H9 (cell line): ENCODE results near the gene MCF2L. TPM values are rescaled to one million over a fixed set of nuclear protein-coding genes. Genes with fewer than 3 reads are reported as not detected.

Source experiments
- DNase-seq: peaks from one replicate; pipeline ENCODE4 v3.0.0-alpha.2; 2017
- H2AFZ ChIP-seq: one replicate; pipeline ENCODE4 v1.6.1; 2013; ENCODE audit warnings: mild to moderate bottlenecking, low read length, control low read depth, moderate library complexity
- H2AK5ac ChIP-seq: 2 replicates; pipeline ENCODE4 v1.6.1; 2013; ENCODE audit warnings: low read length, control low read depth, mixed read lengths; ENCODE audit not compliant: insufficient read length
- H2BK120ac ChIP-seq: one replicate; pipeline ENCODE4 v1.6.1; 2013; ENCODE audit warnings: low read depth, mild to moderate bottlenecking, low read length, control low read depth, inconsistent platforms; ENCODE audit not compliant: poor library complexity, severe bottlenecking
- H2BK12ac ChIP-seq: 2 replicates; pipeline ENCODE4 v1.6.1; 2013; ENCODE audit warnings: low read length, control low read depth, mixed read lengths, low read depth; ENCODE audit not compliant: insufficient read length
- H2BK15ac ChIP-seq: 2 replicates; pipeline ENCODE4 v1.6.1; 2013; ENCODE audit warnings: low read depth, low read length, control low read depth
- H2BK20ac ChIP-seq: one replicate; pipeline ENCODE4 v1.6.1; 2013; ENCODE audit warnings: low read depth, mild to moderate bottlenecking, low read length, control low read depth, inconsistent platforms; ENCODE audit not compliant: poor library complexity, severe bottlenecking
- H2BK5ac ChIP-seq: 2 replicates; pipeline ENCODE4 v1.6.1; 2013; ENCODE audit warnings: low read length, control low read depth, mixed read lengths; ENCODE audit not compliant: insufficient read length
- H3K14ac ChIP-seq: 2 replicates; pipeline ENCODE4 v1.6.1; 2013; ENCODE audit warnings: low read length, control low read depth; ENCODE audit not compliant: insufficient read depth
- H3K18ac ChIP-seq: 2 replicates; pipeline ENCODE4 v1.6.1; 2013; ENCODE audit warnings: low read depth, mild to moderate bottlenecking, mixed read lengths, low read length, control low read depth; ENCODE audit not compliant: insufficient read length
- H3K23ac ChIP-seq: 2 replicates; pipeline ENCODE4 v1.6.1; 2013; ENCODE audit warnings: low read length, control low read depth, mixed read lengths, low read depth; ENCODE audit not compliant: insufficient read length
- H3K23me2 ChIP-seq: 2 replicates; pipeline ENCODE4 v1.6.1; 2013; ENCODE audit warnings: low read depth, mild to moderate bottlenecking, mixed read lengths, low read length, control low read depth; ENCODE audit not compliant: insufficient read length, poor library complexity, severe bottlenecking
- H3K27ac ChIP-seq: 2 replicates; pipeline ENCODE4 v1.5.1; 2013; ENCODE audit warnings: low read length, control low read depth, mixed read lengths, low read depth; ENCODE audit not compliant: insufficient read length
- H3K27me3 ChIP-seq: 2 replicates; pipeline ENCODE4 v1.6.1; 2013; ENCODE audit warnings: low read length, control low read depth, inconsistent platforms; ENCODE audit not compliant: insufficient read depth
- H3K4ac ChIP-seq: 2 replicates; pipeline ENCODE4 v1.6.1; 2013; ENCODE audit warnings: low read depth, mild to moderate bottlenecking, control low read depth, inconsistent platforms, low read length, moderate library complexity
- H3K4me1 ChIP-seq: 2 replicates; pipeline ENCODE4 v1.6.1; 2013; ENCODE audit warnings: low read length, control low read depth, inconsistent platforms; ENCODE audit not compliant: insufficient read depth
- H3K4me2 ChIP-seq: 2 replicates; pipeline ENCODE4 v1.6.1; 2013; ENCODE audit warnings: low read length, control low read depth, mixed read lengths; ENCODE audit not compliant: insufficient read length, insufficient read depth
- H3K56ac ChIP-seq: 2 replicates; pipeline ENCODE4 v1.6.1; 2013; ENCODE audit warnings: low read depth, mild to moderate bottlenecking, mixed read lengths, low read length, control low read depth; ENCODE audit not compliant: insufficient read length
- H3K79me1 ChIP-seq: 2 replicates; pipeline ENCODE4 v1.6.1; 2013; ENCODE audit warnings: low read depth, mild to moderate bottlenecking, moderate library complexity, low read length, control low read depth, inconsistent platforms; ENCODE audit not compliant: insufficient read depth, poor library complexity, severe bottlenecking
- H3K79me2 ChIP-seq: 2 replicates; pipeline ENCODE4 v1.6.1; 2013; ENCODE audit warnings: low read length, control low read depth, inconsistent platforms; ENCODE audit not compliant: insufficient read depth
- H3K9ac ChIP-seq: 2 replicates; pipeline ENCODE4 v1.6.1; 2013; ENCODE audit warnings: low read length, control low read depth, mixed read lengths; ENCODE audit not compliant: insufficient read length; ENCODE audit errors: extremely low read depth
- H3K9me3 ChIP-seq: one replicate; pipeline ENCODE4 v1.6.1; 2013; ENCODE audit warnings: low read depth, low read length, inconsistent platforms; ENCODE audit not compliant: control insufficient read depth
- H3T11ph ChIP-seq: one replicate; pipeline ENCODE4 v1.6.1; 2013; ENCODE audit warnings: mild to moderate bottlenecking, low read length, control low read depth, inconsistent platforms
- H4K20me1 ChIP-seq: one replicate; pipeline ENCODE4 v1.6.1; 2013; ENCODE audit not compliant: control insufficient read depth, insufficient read length, insufficient read depth
- H4K5ac ChIP-seq: 2 replicates; pipeline ENCODE4 v1.6.1; 2013; ENCODE audit warnings: low read depth, mild to moderate bottlenecking, mixed read lengths, low read length, control low read depth; ENCODE audit not compliant: insufficient read length
- H4K8ac ChIP-seq: replicated peaks from 2 replicates; pipeline ENCODE4 v1.6.1; 2013; ENCODE audit warnings: low read length, control low read depth, mixed read lengths, low read depth; ENCODE audit not compliant: insufficient read length
- H4K91ac ChIP-seq: 2 replicates; pipeline ENCODE4 v1.6.1; 2013; ENCODE audit warnings: low read depth, mild to moderate bottlenecking, moderate library complexity, mixed read lengths, low read length, control low read depth; ENCODE audit not compliant: insufficient read length
- H3K27ac Mint-ChIP-seq, 3 experiments: 2 replicates in 2 of 3; 3 replicates in 1 of 3; pipeline ENCODE4 v1.8.0; 2020 to 2021; ENCODE audit warnings: mixed read lengths in 3 of 3, mild to moderate bottlenecking in 1 of 3, moderate library complexity in 1 of 3
- H3K27me3 Mint-ChIP-seq: 2 replicates; pipeline ENCODE4 v1.8.0; 2021; ENCODE audit warnings: low read depth, mild to moderate bottlenecking, moderate library complexity, mixed read lengths
- H3K36me3 Mint-ChIP-seq, 3 experiments: 2 replicates in 2 of 3; 3 replicates in 1 of 3; pipeline ENCODE4 v1.8.0; 2020 to 2021; ENCODE audit warnings: low read depth in 3 of 3, mixed read lengths in 3 of 3; ENCODE audit not compliant: insufficient read depth in 1 of 3
- H3K4me1 Mint-ChIP-seq, 2 experiments: 2 replicates each; pipeline ENCODE4 v1.8.0; 2020; ENCODE audit warnings: mixed read lengths in 2 of 2
- H3K4me3 Mint-ChIP-seq, 2 experiments: 2 replicates in 1 of 2; 3 replicates in 1 of 2; pipeline ENCODE4 v1.8.0; 2020 to 2021; ENCODE audit warnings: mild to moderate bottlenecking in 2 of 2, mixed read lengths in 2 of 2, moderate library complexity in 1 of 2
- H3K9me3 Mint-ChIP-seq, 2 experiments: 2 replicates in 1 of 2; 3 replicates in 1 of 2; pipeline ENCODE4 v1.8.0; 2020; ENCODE audit warnings: mild to moderate bottlenecking in 2 of 2, mixed read lengths in 2 of 2, moderate library complexity in 1 of 2
- WGBS: extraction: QIAGEN DNeasy Blood & Tissue Kit; methylation state at CpG from one replicate; pipeline ENCODE4 v1.1.7; 2013; ENCODE audit warnings: missing lambda C conversion rate, low lambda C conversion rate, mixed read lengths; ENCODE audit not compliant: insufficient read length; ENCODE audit errors: extremely low coverage; 5-methylcytosine and 5-hydroxymethylcytosine counted together
- total RNA-seq: library from RNA; stranded (reverse); gene quantifications from 2 replicates; pipeline ENCODE4 v1.2.1, GENCODE V29; 2021
- TF ChIP-seq, protein P1 (sequence below): fragments of 200-600 bp; sonication (generic); conservative IDR thresholded peaks from 3 replicates; pipeline ENCODE4 v1.8.0; 2021; ENCODE audit warnings: antibody characterized with exemption, mild to moderate bottlenecking

Gene MCF2L
- total RNA-seq, 1 experiment from 2014 or later: 18.5 TPM

DNA sequence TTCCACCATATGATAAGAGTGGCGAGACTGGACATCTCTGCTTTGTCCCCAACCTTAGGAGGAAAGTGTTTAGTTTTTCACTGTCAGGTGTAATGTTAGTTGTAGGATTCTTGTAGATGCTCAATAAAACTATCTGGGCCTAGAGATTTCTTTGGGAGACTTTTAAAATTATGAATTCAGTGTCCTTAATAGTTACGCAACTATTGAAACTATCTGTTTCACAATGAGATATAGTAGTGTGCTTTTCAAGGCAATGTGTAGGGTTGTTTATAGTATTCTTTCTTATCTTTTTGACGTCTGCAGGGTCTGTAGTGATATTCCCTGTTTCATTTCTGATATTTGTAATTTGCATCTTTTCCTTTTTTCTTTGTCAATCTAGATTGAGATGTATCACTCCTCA lies 103.4 kb downstream of the MCF2L start:
- H3K9me3 ChIP-seq: no peaks in the 10 kb centered on the region

More for the DNA sequence above, 103.4 kb downstream of the MCF2L start:
- Histone ChIP-seq H3K23ac (no peak overlapping the region), H4K8ac (no peak overlapping the region), H3K23me2 (no peaks in the 10 kb centered on the region), H4K91ac (no peak overlapping the region), H3K4me1 (no peaks in the 10 kb centered on the region; the same call in 1 of the 2 replicates), H4K20me1 (no peaks in the 10 kb centered on the region), H2BK5ac (no peak overlapping the region), H3T11ph (no peak overlapping the region), H3K18ac (no peak overlapping the region), H3K56ac (no peak overlapping the region), H3K27ac (no peak overlapping the region), H3K4me2 (no peak overlapping the region), H2BK120ac (no peak overlapping the region), H2AK5ac (no peak overlapping the region), H3K79me2 (no peaks in the 10 kb centered on the region), H3K9ac (no peak overlapping the region), H3K27me3 (no peaks in the 10 kb centered on the region), H2AFZ (no peak overlapping the region), H4K5ac (no peak overlapping the region), H2BK20ac (no peak overlapping the region), H2BK12ac (no peak overlapping the region), H2BK15ac (no peak overlapping the region), H3K79me1 (no peaks in the 10 kb centered on the region), H3K4ac (no peak overlapping the region), H3K14ac (no peak overlapping the region)
- no peak overlapping the region for H3K4me3 Mint-ChIP-seq
- no CpG with 5 or more reads among the region's 3 CpGs for WGBS
- no peak overlapping the region for H3K27ac Mint-ChIP-seq
- peaks cover 6% of the 10 kb centered on the region in 2 experiments for H3K4me1 Mint-ChIP-seq
- H3K27me3 Mint-ChIP-seq: no peaks in the 10 kb centered on the region
- TF ChIP-seq, protein P1, sequence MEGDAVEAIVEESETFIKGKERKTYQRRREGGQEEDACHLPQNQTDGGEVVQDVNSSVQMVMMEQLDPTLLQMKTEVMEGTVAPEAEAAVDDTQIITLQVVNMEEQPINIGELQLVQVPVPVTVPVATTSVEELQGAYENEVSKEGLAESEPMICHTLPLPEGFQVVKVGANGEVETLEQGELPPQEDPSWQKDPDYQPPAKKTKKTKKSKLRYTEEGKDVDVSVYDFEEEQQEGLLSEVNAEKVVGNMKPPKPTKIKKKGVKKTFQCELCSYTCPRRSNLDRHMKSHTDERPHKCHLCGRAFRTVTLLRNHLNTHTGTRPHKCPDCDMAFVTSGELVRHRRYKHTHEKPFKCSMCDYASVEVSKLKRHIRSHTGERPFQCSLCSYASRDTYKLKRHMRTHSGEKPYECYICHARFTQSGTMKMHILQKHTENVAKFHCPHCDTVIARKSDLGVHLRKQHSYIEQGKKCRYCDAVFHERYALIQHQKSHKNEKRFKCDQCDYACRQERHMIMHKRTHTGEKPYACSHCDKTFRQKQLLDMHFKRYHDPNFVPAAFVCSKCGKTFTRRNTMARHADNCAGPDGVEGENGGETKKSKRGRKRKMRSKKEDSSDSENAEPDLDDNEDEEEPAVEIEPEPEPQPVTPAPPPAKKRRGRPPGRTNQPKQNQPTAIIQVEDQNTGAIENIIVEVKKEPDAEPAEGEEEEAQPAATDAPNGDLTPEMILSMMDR: no peak
- peaks cover 7 to 10% (median 10%) of the 10 kb centered on the region in 3 experiments; a peak in 5 of 7 replicates for H3K36me3 Mint-ChIP-seq
- peaks cover 0 to 4% of the 10 kb centered on the region in 2 experiments; a peak in 2 of 5 replicates for H3K9me3 Mint-ChIP-seq
- no peak for DNase-seq
